B cell (primary cell): Measurements from ENCODE around the gene SLC43A2.

Experiments
- CTCF ChIP-seq: fragments of 200-600 bp; IDR thresholded peaks from one replicate; pipeline ENCODE4 v1.8.0; 2022; ENCODE audit warnings: antibody characterized with exemption, mild to moderate bottlenecking
- EZH2 ChIP-seq: IDR thresholded peaks from 2 replicates; pipeline ENCODE4 v1.6.1; 2012; ENCODE audit warnings: borderline replicate concordance, low read depth, mild to moderate bottlenecking, moderate library complexity, low read length; ENCODE audit not compliant: insufficient read depth, poor library complexity, severe bottlenecking

- no peak for TF ChIP-seq CTCF
- TF ChIP-seq EZH2, result no peak
Measured at GRCh38 chr17:1562176-1562643, 66.4 kb downstream of the SLC43A2 start.
